DND-41 (cell line): ENCODE data around the gene OBSCN.

Experiments
- EZH2 ChIP-seq: IDR thresholded peaks from 3 replicates; pipeline ENCODE4 v1.6.1; 2012; ENCODE audit warnings: borderline replicate concordance, low read depth, mild to moderate bottlenecking, moderate library complexity, low read length, inconsistent platforms; ENCODE audit not compliant: severe bottlenecking
- TF ChIP-seq, protein P1 (sequence below): IDR thresholded peaks from 2 replicates; pipeline ENCODE4 v1.5.1; 2012; ENCODE audit warnings: borderline replicate concordance, low read length, moderate library complexity, mild to moderate bottlenecking; ENCODE audit not compliant: poor library complexity, severe bottlenecking; ENCODE audit errors: extremely low read depth

GRCh38 chr1:228390649-228391048, 182.8 kb downstream of the OBSCN start:
- TF ChIP-seq, protein P1, sequence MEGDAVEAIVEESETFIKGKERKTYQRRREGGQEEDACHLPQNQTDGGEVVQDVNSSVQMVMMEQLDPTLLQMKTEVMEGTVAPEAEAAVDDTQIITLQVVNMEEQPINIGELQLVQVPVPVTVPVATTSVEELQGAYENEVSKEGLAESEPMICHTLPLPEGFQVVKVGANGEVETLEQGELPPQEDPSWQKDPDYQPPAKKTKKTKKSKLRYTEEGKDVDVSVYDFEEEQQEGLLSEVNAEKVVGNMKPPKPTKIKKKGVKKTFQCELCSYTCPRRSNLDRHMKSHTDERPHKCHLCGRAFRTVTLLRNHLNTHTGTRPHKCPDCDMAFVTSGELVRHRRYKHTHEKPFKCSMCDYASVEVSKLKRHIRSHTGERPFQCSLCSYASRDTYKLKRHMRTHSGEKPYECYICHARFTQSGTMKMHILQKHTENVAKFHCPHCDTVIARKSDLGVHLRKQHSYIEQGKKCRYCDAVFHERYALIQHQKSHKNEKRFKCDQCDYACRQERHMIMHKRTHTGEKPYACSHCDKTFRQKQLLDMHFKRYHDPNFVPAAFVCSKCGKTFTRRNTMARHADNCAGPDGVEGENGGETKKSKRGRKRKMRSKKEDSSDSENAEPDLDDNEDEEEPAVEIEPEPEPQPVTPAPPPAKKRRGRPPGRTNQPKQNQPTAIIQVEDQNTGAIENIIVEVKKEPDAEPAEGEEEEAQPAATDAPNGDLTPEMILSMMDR: no peak
- no peak for TF ChIP-seq EZH2
